HG03045 (cell line): ENCODE results near the gene MREG.

Experiments used
- ATAC-seq: cut with Tn5 transposase; IDR thresholded peaks from one replicate; pipeline ENCODE4 v1.9.1; 2021; ENCODE audit warnings: mild to moderate bottlenecking, moderate library complexity; ENCODE audit not compliant: unreplicated experiment

Gene MREG

GRCh38 chr2:216013080-216013909 lies at the start of gene MREG:
Gene MREG (minus strand): TSS chr2:216013551. CDS start chr2:216013327, 224 bp downstream.
- peak; percentile 48 for ATAC-seq

- no peak for ATAC-seq
Observed at GRCh38 chr2:216059233-216059834, 46.0 kb upstream of the MREG start.

GRCh38 chr2:216057688-216058193 lies 44.4 kb upstream of the MREG start:
- ATAC-seq = peak; percentile 90

- peak; percentile 36 for ATAC-seq
Observed at GRCh38 chr2:216056739-216057138, 43.4 kb upstream of the MREG start.

- no peak for ATAC-seq
Observed at GRCh38 chr2:216055680-216056079, 42.3 kb upstream of the MREG start.

- ATAC-seq = no peak
Observed at GRCh38 chr2:216052420-216052819, 39.1 kb upstream of the MREG start.

GRCh38 chr2:216051350-216051749 lies 38.0 kb upstream of the MREG start:
- ATAC-seq = no peak

- ATAC-seq = no peak
Observed at GRCh38 chr2:216049452-216049851, 36.1 kb upstream of the MREG start.

- ATAC-seq = no peak
Observed at GRCh38 chr2:216047397-216047796, 34.0 kb upstream of the MREG start.

- peak; percentile 97 for ATAC-seq
Observed at GRCh38 chr2:216044883-216045486, 31.6 kb upstream of the MREG start.

GRCh38 chr2:216043949-216044348 lies 30.6 kb upstream of the MREG start:
- no peak for ATAC-seq

GRCh38 chr2:216041438-216041837 lies 28.1 kb upstream of the MREG start:
- ATAC-seq = no peak

- ATAC-seq = no peak
Observed at GRCh38 chr2:216039918-216040317, 26.6 kb upstream of the MREG start.

GRCh38 chr2:216034065-216034464 lies 20.7 kb upstream of the MREG start:
- peak; percentile 39 for ATAC-seq

GRCh38 chr2:216033403-216033802 lies 20.1 kb upstream of the MREG start:
- ATAC-seq = no peak

GRCh38 chr2:216031960-216032689 lies 18.8 kb upstream of the MREG start:
- ATAC-seq = peak; percentile 76

GRCh38 chr2:216030216-216030615 lies 16.9 kb upstream of the MREG start:
- ATAC-seq = no peak

GRCh38 chr2:216029416-216030129 lies 16.2 kb upstream of the MREG start:
- ATAC-seq = no peak

- no peak for ATAC-seq
Observed at GRCh38 chr2:216024779-216025336, 11.5 kb upstream of the MREG start.

- peak; percentile 77 for ATAC-seq
Observed at GRCh38 chr2:216023055-216023648, 9.8 kb upstream of the MREG start.
